Cardiac fibroblast (primary cell): ENCODE results near the gene GPR158.

Experiments
- DNase-seq, 2 donors: peaks; one replicate each; pipeline versions ENCODE4 v3.0.0 to v3.0.0-alpha.2; 2010; ENCODE audit warnings: low read depth in 2 of 2
- H3K4me3 ChIP-seq, 2 donors: replicated peaks in 1 of 2; 1 replicate in 1 of 2; 2 replicates in 1 of 2; pipeline ENCODE4 v1.5.1; 2011; ENCODE audit warnings: low read depth in 2 of 2, low read length in 2 of 2, mild to moderate bottlenecking in 2 of 2, moderate library complexity in 1 of 2
- CTCF ChIP-seq: IDR thresholded peaks from one replicate; pipeline ENCODE4 v1.5.1; 2011; ENCODE audit warnings: low read depth, mild to moderate bottlenecking, low read length, inconsistent platforms

The GPR158 gene

GRCh38 chr10:25565570-25565969 is 390.8 kb downstream of the GPR158 start:
- no peak overlapping the region for H3K4me3 ChIP-seq
- DNase-seq, result no peak
- TF ChIP-seq CTCF, result no peak

GRCh38 chr10:25573316-25573715 is 398.5 kb downstream of the GPR158 start:
- DNase-seq, result no peak
- H3K4me3 ChIP-seq, result no peak overlapping the region
- no peak for TF ChIP-seq CTCF

- no peak for TF ChIP-seq CTCF
- H3K4me3 ChIP-seq, result no peak overlapping the region
- no peak for DNase-seq
Observed at GRCh38 chr10:25575343-25575742, 400.5 kb downstream of the GPR158 start.

- H3K4me3 ChIP-seq, result no peak overlapping the region
- DNase-seq, result no peak
- TF ChIP-seq CTCF, result no peak
Observed at GRCh38 chr10:25578061-25578460, 403.3 kb downstream of the GPR158 start.

GRCh38 chr10:25582961-25583360 is 408.2 kb downstream of the GPR158 start:
- DNase-seq, result no peak
- no peak overlapping the region for H3K4me3 ChIP-seq

GRCh38 chr10:25600651-25601050 is 425.9 kb downstream of the GPR158 start:
- no peak overlapping the region for H3K4me3 ChIP-seq
- TF ChIP-seq CTCF, result no peak
- peak in 1 of 2 donors; percentile 17 for DNase-seq

More at GRCh38 chr10:25582961-25583360, 408.2 kb downstream of the GPR158 start:
- no peak for TF ChIP-seq CTCF

GRCh38 chr10:25604591-25604990 is 429.8 kb downstream of the GPR158 start:
- no peak overlapping the region for H3K4me3 ChIP-seq
- no peak for TF ChIP-seq CTCF
- no peak for DNase-seq
